Activated naive CD4-positive, alpha-beta T cell treated with anti-CD3 and anti-CD28 coated beads, Interleukin-2, amount 50 U/mL, for 72 hours (primary cell): ENCODE measurements around the gene NHP2. TPM values are rescaled to one million over a fixed set of nuclear protein-coding genes. Genes with fewer than 3 reads are reported as not detected.
A peak's percentile ranks its signal among the peaks of the same experiment; 100 is the strongest.

ENCODE experiments used
- ATAC-seq, 2 donors: fragments of 150-1000 bp; cut with Tn5 transposase; 2 replicates each; pipeline ENCODE4 v1.10.0; 2021; ENCODE audit warnings: mild to moderate bottlenecking in 2 of 2, moderate library complexity in 2 of 2
- DNase-seq, 2 donors: peaks; one replicate each; pipeline ENCODE4 v3.0.0; 2021 to 2022; ENCODE audit warnings: low spot score in 2 of 2
- H3K27ac Mint-ChIP-seq, 2 donors: one replicate each; pipeline ENCODE4 v1.8.0; 2022; ENCODE audit warnings: mild to moderate bottlenecking in 2 of 2, mixed read lengths in 2 of 2
- H3K36me3 Mint-ChIP-seq, 2 donors: one replicate each; pipeline ENCODE4 v1.8.0; 2022; ENCODE audit warnings: mixed read lengths in 2 of 2
- H3K9me3 Mint-ChIP-seq, 2 donors: one replicate each; pipeline ENCODE4 v1.8.0; 2022; ENCODE audit warnings: mixed read lengths in 2 of 2
- total RNA-seq, 2 donors: library from RNA; stranded (reverse); gene quantifications; one replicate each; pipeline ENCODE4 v1.2.3, GENCODE V29; 2022

The NHP2 gene
- total RNA-seq, 2 donors from 2014 or later = 191 to 220 TPM

GRCh38 chr5:178186427-178186826 is 32.7 kb upstream of the NHP2 start:
- Mint-ChIP-seq H3K36me3 (no peaks in the 10 kb centered on the region), H3K27ac (no peak overlapping the region), H3K9me3 (no peaks in the 10 kb centered on the region)
- DNase-seq = no peak
- no peak for ATAC-seq

- no peaks in the 10 kb centered on the region for H3K36me3 Mint-ChIP-seq
- no peak for ATAC-seq
- no peak for DNase-seq
- no peaks in the 10 kb centered on the region for H3K9me3 Mint-ChIP-seq
- H3K27ac Mint-ChIP-seq = peak overlapping the region in 1 of 2 donors; percentile 48
Measured at GRCh38 chr5:178182158-178182876, 28.6 kb upstream of the NHP2 start.

GRCh38 chr5:178180141-178180863 is 26.6 kb upstream of the NHP2 start:
- ATAC-seq (no peak), DNase-seq (no peak)
- H3K36me3 Mint-ChIP-seq = no peaks in the 10 kb centered on the region
- no peak overlapping the region for H3K27ac Mint-ChIP-seq
- H3K9me3 Mint-ChIP-seq = no peaks in the 10 kb centered on the region

- Mint-ChIP-seq H3K9me3 (no peaks in the 10 kb centered on the region), H3K36me3 (no peaks in the 10 kb centered on the region), H3K27ac (no peak overlapping the region)
- no peak for DNase-seq
- ATAC-seq = no peak
Measured at GRCh38 chr5:178177569-178177968, 23.9 kb upstream of the NHP2 start.

GRCh38 chr5:178176791-178177190 is 23.1 kb upstream of the NHP2 start:
- Mint-ChIP-seq H3K9me3 (no peaks in the 10 kb centered on the region), H3K36me3 (no peaks in the 10 kb centered on the region), H3K27ac (no peak overlapping the region)
- no peak for ATAC-seq
- no peak for DNase-seq

GRCh38 chr5:178174456-178174855 is 20.8 kb upstream of the NHP2 start:
- Mint-ChIP-seq H3K9me3 (no peaks in the 10 kb centered on the region), H3K27ac (no peak overlapping the region), H3K36me3 (no peaks in the 10 kb centered on the region)
- DNase-seq (no peak), ATAC-seq (no peak)

GRCh38 chr5:178170455-178170854 is 16.8 kb upstream of the NHP2 start:
- Mint-ChIP-seq H3K27ac (no peak overlapping the region), H3K36me3 (no peaks in the 10 kb centered on the region), H3K9me3 (no peaks in the 10 kb centered on the region)
- DNase-seq (no peak), ATAC-seq (no peak)

DNA sequence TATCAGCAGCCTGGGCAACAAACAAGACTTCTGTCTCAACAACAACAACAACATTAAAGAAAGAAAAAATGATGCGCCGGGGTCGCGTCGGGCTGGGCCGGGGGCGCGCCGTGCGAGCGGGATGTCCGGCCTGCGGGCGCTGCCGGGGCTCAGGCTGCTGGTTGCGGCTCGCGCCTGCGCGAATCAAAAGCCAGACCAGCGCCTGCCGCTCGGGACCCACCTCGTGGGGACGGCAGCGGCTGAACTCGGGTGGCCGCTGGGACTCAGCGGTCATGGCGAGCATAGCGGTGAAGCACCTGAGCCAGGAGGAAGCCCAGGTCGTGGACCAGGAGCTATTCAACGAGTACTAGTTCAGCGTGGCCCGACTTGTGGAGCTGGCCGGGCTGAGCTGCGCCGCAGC is 11.9 kb upstream of the NHP2 start:
- peak in 1 of 2 donors; percentile 51 for DNase-seq
- Mint-ChIP-seq H3K27ac (no peak overlapping the region), H3K36me3 (no peaks in the 10 kb centered on the region), H3K9me3 (no peaks in the 10 kb centered on the region)
- ATAC-seq = no peak

DNA sequence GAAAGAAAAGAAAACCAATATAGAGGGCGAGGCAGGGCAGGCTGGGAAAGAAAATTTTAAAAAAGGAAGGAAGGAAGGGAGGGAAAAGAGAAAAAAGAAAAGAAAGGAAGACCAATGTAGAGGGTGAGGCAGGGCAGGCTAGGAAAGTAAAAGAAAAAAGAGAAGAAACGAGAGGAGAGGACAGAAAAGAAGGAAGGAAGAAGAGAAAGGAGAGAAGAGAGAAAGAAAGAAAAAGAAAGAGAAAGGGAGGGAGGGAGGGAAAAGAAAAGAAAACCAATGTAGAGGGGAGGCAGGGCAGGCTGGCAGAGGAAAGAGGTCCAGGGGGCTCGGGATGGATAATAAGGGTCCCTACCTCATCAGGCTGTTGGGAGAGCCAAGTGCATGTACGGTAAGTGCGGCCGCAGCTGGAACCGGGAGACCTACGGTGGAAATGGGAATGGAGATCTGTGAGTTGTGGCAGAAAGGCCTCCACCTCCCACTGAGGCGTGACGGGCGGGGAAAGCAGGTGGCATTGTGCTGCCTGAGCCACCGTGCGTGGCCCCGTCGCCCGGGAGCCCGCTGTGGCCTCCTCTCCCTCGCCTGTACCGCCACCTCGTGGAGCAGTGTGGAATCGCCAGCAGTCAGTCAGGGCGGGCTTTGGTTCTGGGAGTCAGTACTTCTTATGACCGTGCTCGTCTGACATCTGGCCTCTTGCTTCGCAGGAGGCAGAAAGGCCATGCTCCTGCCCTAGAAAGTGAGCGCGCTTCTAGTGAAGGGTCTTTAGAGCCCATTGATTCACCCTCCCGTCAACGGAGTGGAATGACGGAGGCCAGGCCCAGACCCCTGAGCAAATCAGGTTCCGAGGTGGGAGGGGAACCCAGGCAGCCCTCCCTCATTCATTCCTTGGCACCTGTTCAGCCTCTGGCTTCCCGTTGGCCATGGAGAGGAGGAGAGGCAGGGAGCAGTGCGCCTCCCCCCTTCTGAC is 10.4 kb upstream of the NHP2 start:
- DNase-seq (peak; percentile 86 to 99), ATAC-seq (peak; percentile 99)
- no peaks in the 10 kb centered on the region for H3K9me3 Mint-ChIP-seq
- peak overlapping the region; percentile 41 to 65 for H3K27ac Mint-ChIP-seq
- no peaks in the 10 kb centered on the region for H3K36me3 Mint-ChIP-seq

DNA sequence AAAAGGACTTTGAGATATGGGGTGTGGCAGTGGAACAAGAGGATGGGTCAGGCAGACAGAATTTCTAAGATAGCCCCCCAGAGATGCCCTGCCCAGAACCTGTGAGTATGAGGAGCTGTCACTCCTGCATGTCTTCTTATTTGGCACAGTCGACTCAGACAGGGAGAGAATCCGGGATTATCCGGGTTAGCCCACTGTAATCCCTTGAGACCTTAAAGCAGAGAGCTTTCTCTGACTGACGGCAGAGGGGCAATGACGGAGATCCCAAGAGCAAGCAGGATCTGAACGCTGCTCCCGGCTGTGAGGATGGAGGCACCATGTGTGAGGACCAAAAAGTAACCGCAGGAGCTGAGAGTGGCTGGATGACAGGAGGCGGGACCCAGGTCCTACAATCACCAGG is 8.8 kb upstream of the NHP2 start:
- ATAC-seq (no peak), DNase-seq (no peak)
- H3K9me3 Mint-ChIP-seq = no peaks in the 10 kb centered on the region
- no peak overlapping the region for H3K27ac Mint-ChIP-seq
- H3K36me3 Mint-ChIP-seq = no peaks in the 10 kb centered on the region

DNA sequence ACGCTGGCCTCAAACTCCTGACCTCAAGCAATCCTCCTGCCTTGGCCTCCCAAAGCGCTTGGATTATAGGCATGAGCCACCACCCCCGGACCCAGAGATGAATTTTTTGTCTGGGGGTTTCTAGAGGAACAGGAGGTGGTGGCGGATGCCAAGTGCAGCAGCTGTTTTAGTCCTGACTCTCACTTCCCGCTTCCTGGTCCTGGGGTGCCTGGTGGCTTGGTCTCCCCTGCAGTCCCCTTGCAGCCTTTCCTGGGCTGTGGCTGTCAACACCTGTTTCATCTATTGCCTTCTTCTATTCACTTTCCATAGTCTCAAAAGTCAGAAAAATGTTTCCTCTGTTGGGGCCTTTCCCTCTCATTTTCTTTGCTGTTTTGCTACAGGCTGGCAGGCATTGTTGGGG is 6.5 kb upstream of the NHP2 start:
- no peak for ATAC-seq
- H3K36me3 Mint-ChIP-seq = no peaks in the 10 kb centered on the region
- no peak overlapping the region for H3K27ac Mint-ChIP-seq
- H3K9me3 Mint-ChIP-seq = no peaks in the 10 kb centered on the region
- DNase-seq = no peak

- Mint-ChIP-seq H3K27ac (no peak overlapping the region), H3K36me3 (peaks cover 11 to 23% of the 10 kb centered on the region in 2 donors), H3K9me3 (no peaks in the 10 kb centered on the region)
- ATAC-seq = no peak
- DNase-seq = no peak
Measured at GRCh38 chr5:178155065-178155464, 1.4 kb upstream of the NHP2 start.

- DNase-seq (no peak), ATAC-seq (no peak)
- Mint-ChIP-seq H3K27ac (peak overlapping the region; percentile 90 to 96), H3K9me3 (no peaks in the 10 kb centered on the region), H3K36me3 (peaks cover 23 to 24% of the 10 kb centered on the region in 2 donors)
Measured at GRCh38 chr5:178152491-178153444, 917 bp downstream of the NHP2 start.

GRCh38 chr5:178150977-178151734 is 2.5 kb downstream of the NHP2 start:
- no peak for ATAC-seq
- no peak for DNase-seq
- no peaks in the 10 kb centered on the region for H3K9me3 Mint-ChIP-seq

GRCh38 chr5:178149199-178149932 is 4.3 kb downstream of the NHP2 start:
- DNase-seq (no peak), ATAC-seq (no peak)
- Mint-ChIP-seq H3K27ac (peak overlapping the region; percentile 70 to 96), H3K36me3 (peaks cover 25 to 28% of the 10 kb centered on the region in 2 donors), H3K9me3 (no peaks in the 10 kb centered on the region)

More at GRCh38 chr5:178150977-178151734, 2.5 kb downstream of the NHP2 start:
- Mint-ChIP-seq H3K27ac (peak overlapping the region; percentile 72 to 96), H3K36me3 (peaks cover 23 to 25% of the 10 kb centered on the region in 2 donors)
